Activated CD8-positive, alpha-beta memory T cell treated with anti-CD3 and anti-CD28 coated beads, Interleukin-2, amount 50 U/mL, for 1 hour (primary cell): ENCODE results near the gene ZCCHC3.
"Not testable (repeated sequence)": the region's sequence is repeated elsewhere in the genome, so short reads cannot be mapped to it uniquely, and the experiment has no call there.

ENCODE experiments used
- DNase-seq: peaks from one replicate; pipeline ENCODE4 v3.0.0-alpha.2; 2020; ENCODE audit errors: extremely low read depth

The ZCCHC3 gene

GRCh38 chr20:312067-312466, 14.7 kb downstream of the ZCCHC3 start:
- DNase-seq = no peak

GRCh38 chr20:312866-313265, 15.5 kb downstream of the ZCCHC3 start:
- DNase-seq = no peak

GRCh38 chr20:313402-313801, 16.0 kb downstream of the ZCCHC3 start:
- no peak for DNase-seq

GRCh38 chr20:313948-314347, 16.6 kb downstream of the ZCCHC3 start:
- DNase-seq = no peak

GRCh38 chr20:316316-317068, 19.1 kb downstream of the ZCCHC3 start:
- DNase-seq = no peak

GRCh38 chr20:324177-325044, 27.0 kb downstream of the ZCCHC3 start:
- DNase-seq = no peak

- peak; percentile 80 for DNase-seq
These were observed 27.9 kb downstream of the ZCCHC3 start, which contains the start of gene SOX12 for GRCh38 chr20:325045-325888. Gene SOX12, plus strand, starts transcription at chr20:325552. Its CDS starts 373 bp downstream, at chr20:325925.

- no peak for DNase-seq
These were observed 28.7 kb downstream of the ZCCHC3 start for GRCh38 chr20:325889-326644.

GRCh38 chr20:326645-327185, 29.3 kb downstream of the ZCCHC3 start:
- no peak for DNase-seq

GRCh38 chr20:327186-328026, 30.0 kb downstream of the ZCCHC3 start:
- peak; percentile 66 for DNase-seq

- DNase-seq = no peak
These were observed 30.9 kb downstream of the ZCCHC3 start for GRCh38 chr20:328027-328974.

- no peak for DNase-seq
These were observed 31.8 kb downstream of the ZCCHC3 start for GRCh38 chr20:328975-329695.

- DNase-seq = no peak
These were observed 32.5 kb downstream of the ZCCHC3 start for GRCh38 chr20:329851-330232.

GRCh38 chr20:330233-331149, 33.1 kb downstream of the ZCCHC3 start:
- DNase-seq = no peak

- no peak for DNase-seq
These were observed 37.2 kb downstream of the ZCCHC3 start for GRCh38 chr20:334578-334977.

- DNase-seq = not testable (repeated sequence)
These were observed 38.7 kb downstream of the ZCCHC3 start for GRCh38 chr20:336040-336439.

- DNase-seq = no peak
These were observed 44.3 kb downstream of the ZCCHC3 start for GRCh38 chr20:341682-342081.
